HepG2 (cell line): ENCODE data around the gene KIF23. TPM values are rescaled to one million over a fixed set of nuclear protein-coding genes. Genes with fewer than 3 reads are reported as not detected.
A peak's percentile ranks its signal among the peaks of the same experiment; 100 is the strongest.

Source experiments
- ATAC-seq: fragments of 200-7000 bp; cut with Tn5 transposase; 3 replicates; pipeline ENCODE4 v1.9.1; 2020; ENCODE audit warnings: mild to moderate bottlenecking, moderate library complexity
- BruUV-seq: library from RNA; stranded (reverse); fragments of 400-500 nt; replicated peaks from 2 replicates; lab custom pipeline; 2021; lab: Mats Ljungman, UMichigan
- CTCF ChIA-PET: fragments of 300-600 bp; formaldehyde crosslinking; extraction: SDS; loops from one replicate; lab custom pipeline; 2021; ENCODE audit warnings: low total read pairs, inconsistent platforms, low intra/inter-chr PET ratio; lab: Yijun Ruan, JAX
- POLR2A ChIA-PET: fragments of 350-600 bp; sonication (Branson Sonifier 250); formaldehyde crosslinking; loops from one replicate; lab custom pipeline; 2020; ENCODE audit warnings: antibody characterized with exemption, inconsistent platforms; lab: Yijun Ruan, JAX
- DNase-seq: peaks from one replicate; pipeline ENCODE4 v3.0.0-alpha.2; 2015; ENCODE audit warnings: low spot score
- FAIRE-seq: peaks from 3 replicates; lab custom pipeline; 2011; peaks lifted over from hg19 to GRCh38; lab: Jason Lieb, UNC
- H2AFZ ChIP-seq: one replicate; pipeline ENCODE4 v1.6.1; 2011; ENCODE audit warnings: low read length, inconsistent platforms
- H3K27ac ChIP-seq: fragments of 300-600 bp; 3 replicates; pipeline ENCODE4 v1.8.0; 2011; ENCODE audit warnings: mixed run types, mild to moderate bottlenecking, mixed read lengths, low read length, inconsistent platforms; ENCODE audit not compliant: insufficient read depth; ENCODE audit errors: extremely low read length
- H3K27me3 ChIP-seq, 2 experiments: fragments of 200-600 bp in 1 of 2; 2 replicates in 1 of 2; 3 replicates in 1 of 2; pipeline versions ENCODE4 v1.6.0 to v1.8.0; 2011; ENCODE audit warnings: low read length in 2 of 2, mild to moderate bottlenecking in 2 of 2, moderate library complexity in 2 of 2, inconsistent platforms in 1 of 2; ENCODE audit not compliant: insufficient read depth in 2 of 2, control insufficient read depth in 1 of 2
- H3K36me3 ChIP-seq, 2 experiments: fragments of 200-600 bp in 1 of 2; replicated peaks in 1 of 2; 2 replicates in 1 of 2; 3 replicates in 1 of 2; pipeline versions ENCODE4 v1.5.1 to v1.8.0; 2011; ENCODE audit warnings: low read length in 2 of 2, inconsistent platforms in 1 of 2; ENCODE audit not compliant: insufficient read depth in 2 of 2, control insufficient read depth in 1 of 2
- H3K4me1 ChIP-seq: 2 replicates; pipeline ENCODE4 v1.5.1; 2012; ENCODE audit warnings: low read length, inconsistent platforms; ENCODE audit not compliant: insufficient read depth
- H3K4me2 ChIP-seq: 2 replicates; pipeline ENCODE4 v1.6.0; 2011; ENCODE audit warnings: low read depth, low read length, inconsistent platforms
- H3K4me3 ChIP-seq, 3 experiments: fragments of 200-600 bp in 1 of 3; sonication (generic), shearing (Covaris generic) in 1 of 3; replicated peaks in 1 of 3; 2 replicates each; pipeline ENCODE4 v1.5.1; 2011 to 2016; ENCODE audit warnings: low read length in 3 of 3, inconsistent platforms in 2 of 3, low read depth in 2 of 3, mild to moderate bottlenecking in 2 of 3, control low read depth in 1 of 3, mixed read lengths in 1 of 3; ENCODE audit not compliant: insufficient read depth in 1 of 3
- H3K79me2 ChIP-seq: one replicate; pipeline ENCODE4 v1.6.1; 2011; ENCODE audit warnings: low read length, inconsistent platforms; ENCODE audit not compliant: insufficient read depth
- H3K9ac ChIP-seq: 2 replicates; pipeline ENCODE4 v1.6.0; 2011; ENCODE audit warnings: mild to moderate bottlenecking, low read depth, low read length, inconsistent platforms; ENCODE audit not compliant: insufficient read depth
- H3K9me3 ChIP-seq: 2 replicates; pipeline ENCODE4 v1.5.1; 2012; ENCODE audit warnings: mild to moderate bottlenecking, low read length
- H4K20me1 ChIP-seq: 2 replicates; pipeline ENCODE4 v1.6.0; 2011; ENCODE audit warnings: inconsistent platforms, mild to moderate bottlenecking, low read length, moderate library complexity; ENCODE audit not compliant: insufficient read depth
- IRF2 ChIP-seq: IDR thresholded peaks from 2 replicates; pipeline ENCODE4 v1.6.1; 2018; ENCODE audit warnings: missing genetic modification reagents, missing compliant biosample characterization
- KDM1A ChIP-seq: IDR thresholded peaks from 2 replicates; pipeline ENCODE4 v1.6.1; 2016; ENCODE audit warnings: missing compliant biosample characterization
- MED1 ChIP-seq: sonication (generic); formaldehyde crosslinking; IDR thresholded peaks from 2 replicates; pipeline ENCODE4 v1.4.0; 2020; ENCODE audit warnings: missing genetic modification reagents
- SNAPC4 ChIP-seq: sonication (generic); formaldehyde crosslinking; IDR thresholded peaks from 2 replicates; pipeline ENCODE4 v1.4.0; 2020; ENCODE audit warnings: mild to moderate bottlenecking, missing genetic modification reagents
- THAP7 ChIP-seq: sonication (generic); formaldehyde crosslinking; IDR thresholded peaks from 2 replicates; pipeline ENCODE4 v1.8.1; 2023; ENCODE audit warnings: mild to moderate bottlenecking, missing genetic modification reagents
- ZBTB33 ChIP-seq: sonication (generic); formaldehyde crosslinking; IDR thresholded peaks from 2 replicates; pipeline ENCODE4 v1.4.0; 2020; ENCODE audit warnings: missing genetic modification reagents
- ZNF317 ChIP-seq: sonication (generic); formaldehyde crosslinking; IDR thresholded peaks from 2 replicates; pipeline ENCODE4 v1.5.0; 2020; ENCODE audit warnings: mild to moderate bottlenecking, missing genetic modification reagents
- ZNF350 ChIP-seq: sonication (generic); formaldehyde crosslinking; IDR thresholded peaks from 2 replicates; pipeline ENCODE4 v1.4.0; 2020; ENCODE audit warnings: mild to moderate bottlenecking, low read depth, missing genetic modification reagents, borderline replicate concordance
- ZNF512B ChIP-seq: sonication (generic); formaldehyde crosslinking; IDR thresholded peaks from 2 replicates; pipeline ENCODE4 v1.5.1; 2020; ENCODE audit warnings: missing genetic modification reagents, mild to moderate bottlenecking, borderline replicate concordance
- WGBS: methylation state at CpG from one replicate; pipeline ENCODE4 v1.1.6; 2017; ENCODE audit warnings: low lambda C conversion rate; 5-methylcytosine and 5-hydroxymethylcytosine counted together
- in situ Hi-C: cut with HindIII; loops from 2 replicates; pipeline ENCODE4 v1.10.0; 2017; ENCODE audit warnings: low pct_unique_long_range_greater_than_20kb; ENCODE audit not compliant: extremely low pct_ligation_motif_present
- intact Hi-C: fragments of 100-400 bp; cut with micrococcal nuclease; formaldehyde crosslinking; loops from one replicate; pipeline ENCODE4 v1.10.0; 2022; ENCODE audit not compliant: unreplicated experiment
- polyA plus RNA-seq, 8 experiments: library from polyadenylated mRNA; depleted of rRNA in 3 of 8; stranded (reverse) in 7 of 8; unstranded in 1 of 8; fragments of >200 nt; fragmentation: Illumina TruSeq in 4 of 8; extraction: Trizol in 4 of 8; gene quantifications; 2 replicates each; pipeline versions ENCODE4 v1.2.1 to v1.2.3, GENCODE V29; 2011 to 2016; ENCODE audit warnings: low read depth in 4 of 8, missing spikeins in 1 of 8, mixed read lengths in 1 of 8; ENCODE audit not compliant: insufficient read depth in 1 of 8
- total RNA-seq, 5 experiments: library from RNA; depleted of rRNA; stranded (reverse); fragments of >200 nt; fragmentation: Illumina TruSeq; extraction: Trizol; gene quantifications; 2 replicates each; pipeline ENCODE4 v1.2.3, GENCODE V29; 2016; ENCODE audit warnings: low read depth in 1 of 5
- TF ChIP-seq, protein P1 (sequence below): sonication (generic); formaldehyde crosslinking; IDR thresholded peaks from 2 replicates; pipeline ENCODE4 v1.5.0; 2020; ENCODE audit warnings: missing genetic modification reagents

KIF23 gene
- total and polyA plus RNA-seq, 2 of the 13 experiments (the other 11 are each of a cell fraction or from before 2014, with no cell fraction given), result 11.3 to 38.1 TPM

DNA sequence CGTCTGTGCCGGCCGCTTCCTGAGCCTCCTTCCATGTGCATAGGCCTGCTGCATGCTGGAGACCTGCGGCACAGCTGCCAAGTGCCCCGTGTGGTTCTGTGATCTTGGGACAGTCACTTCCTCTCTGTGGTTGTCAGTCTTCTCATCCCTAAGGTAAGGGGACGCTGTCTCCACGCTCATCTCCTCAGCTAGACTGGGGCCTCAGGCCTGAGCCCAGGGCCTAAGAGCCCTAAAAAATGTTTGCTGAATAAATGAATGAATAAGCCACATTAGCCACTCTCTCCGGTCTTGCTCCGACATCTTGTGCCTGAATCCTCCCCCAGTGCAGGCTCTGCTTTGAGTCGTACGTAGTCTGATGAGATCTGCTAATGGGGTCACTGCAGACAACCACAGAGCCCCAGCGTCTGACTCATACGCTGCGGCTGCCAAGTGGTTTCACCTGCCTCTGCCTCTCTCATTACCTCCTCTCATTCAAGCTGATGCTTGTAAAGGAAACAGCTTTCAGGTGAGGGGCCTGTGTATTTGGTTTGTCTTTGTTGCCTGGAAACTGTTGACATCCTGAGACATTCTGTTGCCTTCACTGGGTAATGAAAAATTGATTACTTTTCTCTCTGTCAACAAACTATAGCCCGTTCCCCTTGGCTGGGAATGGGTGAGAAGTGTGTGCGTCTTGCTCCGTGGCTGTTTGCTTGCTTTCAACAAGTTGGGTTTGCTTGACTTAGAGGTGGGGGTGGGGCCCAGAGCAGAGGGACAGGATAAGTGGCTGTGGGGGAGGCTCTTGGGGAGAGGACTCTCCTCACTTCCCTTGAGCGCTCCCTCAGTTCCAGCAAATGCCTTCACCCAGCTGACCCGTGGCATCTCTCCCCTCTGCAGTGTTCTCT, 54.3 kb downstream of the KIF23 start:
- H3K36me3 ChIP-seq, result no peaks in the 10 kb centered on the region
- no peaks in the 10 kb centered on the region for H4K20me1 ChIP-seq
- no peaks in the 10 kb centered on the region for H3K9me3 ChIP-seq
- no peak overlapping the region for H3K4me2 ChIP-seq
- H3K27ac ChIP-seq, result no peak overlapping the region
- intact Hi-C loops, result no loop called here
- 25% methylated on average over 18 of the region's 19 CpGs for whole genome bisulfite sequencing
- H2AFZ ChIP-seq, result no peak overlapping the region
- H3K4me3 ChIP-seq, result no peak overlapping the region
- CTCF ChIA-PET, result no interaction called here
- ATAC-seq (peak; percentile 37; the same call in 2 of the 3 replicates), FAIRE-seq (no peak), DNase-seq (no peak)
- H3K9ac ChIP-seq, result no peak overlapping the region
- no TSS peak for BruUV-seq
- peaks cover 4% of the 10 kb centered on the region for H3K4me1 ChIP-seq
- H3K27me3 ChIP-seq, result peaks cover 6 to 41% of the 10 kb centered on the region in 2 experiments
- POLR2A ChIA-PET, result no interaction called here
- in situ Hi-C loops, result loop anchor here (25.0 kb wide), 2 partner anchors 619 to 656 kb away; partner anchors contain the start of genes ANP32A and TLE3
- H3K79me2 ChIP-seq, result no peaks in the 10 kb centered on the region
- no peak for TF ChIP-seq IRF2 (CRISPR knock-in tag)
- no peak for TF ChIP-seq THAP7 (CRISPR knock-in tag)
- TF ChIP-seq KDM1A (CRISPR knock-in tag), result no peak
- no peak for TF ChIP-seq SNAPC4
- no peak for TF ChIP-seq ZNF350 (CRISPR knock-in tag)
- TF ChIP-seq ZNF317, result no peak
- TF ChIP-seq ZBTB33, result no peak
- TF ChIP-seq ZNF512B (CRISPR knock-in tag), result no peak
- TF ChIP-seq MED1, result no peak
- TF ChIP-seq, protein P1, sequence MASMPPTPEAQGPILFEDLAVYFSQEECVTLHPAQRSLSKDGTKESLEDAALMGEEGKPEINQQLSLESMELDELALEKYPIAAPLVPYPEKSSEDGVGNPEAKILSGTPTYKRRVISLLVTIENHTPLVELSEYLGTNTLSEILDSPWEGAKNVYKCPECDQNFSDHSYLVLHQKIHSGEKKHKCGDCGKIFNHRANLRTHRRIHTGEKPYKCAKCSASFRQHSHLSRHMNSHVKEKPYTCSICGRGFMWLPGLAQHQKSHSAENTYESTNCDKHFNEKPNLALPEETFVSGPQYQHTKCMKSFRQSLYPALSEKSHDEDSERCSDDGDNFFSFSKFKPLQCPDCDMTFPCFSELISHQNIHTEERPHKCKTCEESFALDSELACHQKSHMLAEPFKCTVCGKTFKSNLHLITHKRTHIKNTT, result no peak
